ENCODE results near the gene LMAN2. TPM values are rescaled to one million over a fixed set of nuclear protein-coding genes. Genes with fewer than 3 reads are reported as not detected.
"Not testable (repeated sequence)": the region's sequence is repeated elsewhere in the genome, so short reads cannot be mapped to it uniquely, and the experiment has no call there.

LMAN2 gene
- total RNA-seq, 1 experiment from 2014 or later = 273 TPM

DNA sequence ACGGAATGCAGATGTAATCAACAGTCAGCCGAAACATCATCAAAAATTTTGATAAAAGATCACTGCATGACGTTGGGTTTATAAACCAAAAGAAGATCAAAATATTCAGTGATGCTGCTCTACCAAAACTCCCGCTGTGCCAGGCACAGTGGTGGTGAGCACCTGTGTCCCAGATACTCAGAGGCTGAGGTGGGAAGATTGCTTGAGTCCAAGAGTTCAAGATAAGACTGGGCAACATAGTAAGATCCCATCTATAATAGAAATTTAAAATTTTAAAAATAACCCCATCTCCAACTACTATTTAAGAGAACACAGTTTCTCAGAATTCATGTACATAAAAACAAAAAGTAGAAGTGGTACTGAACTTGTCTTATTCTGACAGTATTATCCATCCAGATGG is 3.8 kb downstream of the LMAN2 start:
- no peak for DNase-seq (ENCODE audit: low read depth)

DNA sequence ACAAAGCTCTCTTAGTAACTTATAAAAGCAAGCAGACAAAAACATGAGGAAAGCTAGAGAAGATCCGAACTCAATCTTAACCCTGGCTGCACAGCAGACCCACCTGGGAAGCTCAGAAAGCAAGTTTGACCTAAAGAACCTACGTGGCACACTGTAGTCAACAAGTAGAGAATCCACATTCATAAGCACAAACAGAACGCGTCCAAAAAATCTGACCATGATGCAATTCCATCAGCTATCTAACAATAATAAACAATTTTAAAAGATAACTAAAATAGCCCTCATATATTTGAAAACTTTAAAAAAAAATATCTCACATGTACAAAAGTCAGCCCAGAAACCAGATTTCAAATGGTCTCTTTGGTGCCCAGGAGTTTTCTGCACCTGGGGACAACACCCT is 4.6 kb downstream of the LMAN2 start:
- no peak for DNase-seq (ENCODE audit: low read depth)

DNA sequence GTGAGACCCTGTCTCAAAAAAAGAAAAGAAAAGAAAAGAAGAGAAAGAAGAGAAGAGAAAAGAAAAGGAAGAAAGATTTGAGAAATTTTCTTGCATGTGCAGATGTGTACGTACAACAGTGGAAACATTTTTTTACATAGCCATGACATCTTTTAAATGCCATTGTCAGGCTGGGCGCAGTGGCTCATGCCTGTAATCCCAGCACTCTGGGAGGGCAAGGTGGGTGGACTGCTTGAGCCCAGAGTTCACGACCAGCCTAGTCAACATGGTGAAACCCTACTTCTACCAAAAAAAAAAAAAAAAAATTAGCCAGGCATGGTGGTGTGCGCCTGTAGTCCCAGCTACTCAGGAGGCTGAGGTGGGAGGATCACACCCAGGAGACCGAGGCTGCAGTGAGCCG is 6.6 kb downstream of the LMAN2 start:
- DNase-seq (ENCODE audit: low read depth) = no peak

DNA sequence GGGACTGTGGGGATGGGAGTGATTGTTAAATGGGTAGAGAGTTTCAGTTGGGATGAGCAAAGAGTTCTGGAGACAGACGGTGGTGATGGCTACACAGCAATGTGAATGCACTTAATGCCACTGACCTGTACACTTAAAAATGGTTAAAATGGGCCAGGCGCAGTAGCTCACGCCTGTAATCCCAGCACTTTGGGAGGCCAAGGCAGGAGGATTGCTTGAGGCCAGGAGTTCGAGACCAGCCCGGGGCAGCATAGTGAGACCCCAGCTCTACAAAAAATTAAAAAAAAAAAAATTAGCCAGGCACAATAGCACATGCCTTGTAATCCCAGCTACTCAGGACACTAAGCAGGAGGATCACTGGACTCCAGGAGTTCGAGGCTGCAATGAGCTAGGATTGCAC is 7.7 kb downstream of the LMAN2 start:
- DNase-seq (ENCODE audit: low read depth) = no peak

DNA sequence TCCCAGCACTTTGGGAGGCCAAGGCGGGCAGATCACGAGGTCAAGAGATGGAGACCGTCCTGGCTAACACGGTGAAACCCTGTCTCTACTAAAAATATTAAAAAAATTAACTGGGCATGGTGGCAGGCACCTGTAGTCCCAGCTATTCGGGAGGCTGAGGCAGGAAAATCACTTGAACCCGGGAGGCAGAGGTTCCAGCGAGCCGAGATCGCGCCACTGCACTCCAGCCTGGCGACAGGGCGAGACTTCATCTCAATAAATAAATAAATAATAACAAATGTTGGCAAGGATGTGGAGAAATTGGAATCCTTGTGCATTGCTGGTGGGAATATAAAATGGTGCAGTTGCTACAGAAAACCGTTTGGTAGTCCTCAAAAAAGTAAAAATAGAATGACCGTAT is 8.5 kb downstream of the LMAN2 start:
- not testable (repeated sequence) for DNase-seq (ENCODE audit: low read depth)

DNA sequence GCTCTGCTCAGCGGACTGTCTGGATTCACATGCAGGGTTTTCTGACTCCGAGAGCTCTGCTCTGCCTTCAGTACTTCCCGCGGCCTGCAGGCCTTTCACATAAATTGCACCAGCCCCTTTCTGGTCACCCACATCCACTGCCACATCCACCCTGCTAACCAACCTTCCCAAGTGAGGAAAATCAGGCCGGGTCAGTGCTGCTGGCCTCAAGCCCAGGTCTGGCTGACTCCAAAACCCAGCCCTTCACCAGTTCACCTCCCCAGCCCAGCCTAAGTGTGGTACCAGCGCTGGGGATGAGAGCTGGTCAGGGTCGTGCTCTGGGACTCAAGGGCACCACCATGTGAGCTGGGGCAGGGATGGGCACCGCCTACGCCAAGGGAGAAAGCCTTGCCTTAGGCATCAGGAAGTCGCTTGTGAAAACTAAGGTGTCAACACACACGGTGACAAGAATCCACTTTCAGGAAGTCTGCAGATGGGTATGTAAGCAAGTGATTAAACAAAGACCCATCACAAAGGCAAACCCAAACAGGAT is 12.3 kb downstream of the LMAN2 start:
- no peak for DNase-seq (ENCODE audit: low read depth)

DNA sequence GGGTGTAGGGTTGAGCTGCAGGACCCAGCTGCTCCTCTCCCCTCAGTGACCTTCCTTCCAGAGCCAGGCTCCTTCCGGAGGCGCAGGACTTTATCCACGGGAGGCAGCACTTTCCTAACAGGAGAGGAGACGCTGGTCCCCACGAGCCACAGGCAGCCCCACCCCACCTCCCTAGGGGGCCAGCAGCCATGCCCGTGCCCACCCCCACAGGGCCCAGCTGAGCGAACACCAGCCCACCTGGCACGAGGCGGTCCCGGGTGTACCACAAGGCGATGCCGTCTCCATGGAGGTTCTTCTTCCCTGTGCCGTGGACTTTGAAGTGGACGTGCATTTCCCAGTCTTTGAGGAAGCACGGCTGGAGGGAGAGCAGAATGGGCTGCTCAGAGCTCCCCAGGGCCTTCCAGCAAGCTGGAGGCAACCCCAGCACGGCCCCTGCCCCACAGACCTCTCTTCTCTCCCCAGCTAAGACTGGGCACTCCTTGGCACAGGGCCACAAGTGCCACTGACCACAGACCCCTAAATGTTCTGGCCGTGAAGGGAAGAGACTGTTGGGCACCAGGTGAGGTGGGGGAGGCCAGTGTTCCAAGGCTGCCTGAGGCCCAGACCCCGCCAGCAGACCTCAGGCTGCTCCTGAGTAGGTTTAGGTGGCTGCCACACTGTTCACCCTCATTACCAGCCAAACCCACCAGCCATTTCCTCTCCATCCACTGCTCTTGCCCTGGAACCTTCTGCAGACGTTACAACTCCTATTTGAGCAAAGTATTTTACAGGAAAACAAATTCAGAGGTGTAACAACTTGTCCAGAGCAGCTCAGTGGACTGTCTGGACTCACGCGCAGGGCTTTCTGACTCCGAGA is 13.0 kb downstream of the LMAN2 start:
- DNase-seq (ENCODE audit: low read depth) = no peak

DNA sequence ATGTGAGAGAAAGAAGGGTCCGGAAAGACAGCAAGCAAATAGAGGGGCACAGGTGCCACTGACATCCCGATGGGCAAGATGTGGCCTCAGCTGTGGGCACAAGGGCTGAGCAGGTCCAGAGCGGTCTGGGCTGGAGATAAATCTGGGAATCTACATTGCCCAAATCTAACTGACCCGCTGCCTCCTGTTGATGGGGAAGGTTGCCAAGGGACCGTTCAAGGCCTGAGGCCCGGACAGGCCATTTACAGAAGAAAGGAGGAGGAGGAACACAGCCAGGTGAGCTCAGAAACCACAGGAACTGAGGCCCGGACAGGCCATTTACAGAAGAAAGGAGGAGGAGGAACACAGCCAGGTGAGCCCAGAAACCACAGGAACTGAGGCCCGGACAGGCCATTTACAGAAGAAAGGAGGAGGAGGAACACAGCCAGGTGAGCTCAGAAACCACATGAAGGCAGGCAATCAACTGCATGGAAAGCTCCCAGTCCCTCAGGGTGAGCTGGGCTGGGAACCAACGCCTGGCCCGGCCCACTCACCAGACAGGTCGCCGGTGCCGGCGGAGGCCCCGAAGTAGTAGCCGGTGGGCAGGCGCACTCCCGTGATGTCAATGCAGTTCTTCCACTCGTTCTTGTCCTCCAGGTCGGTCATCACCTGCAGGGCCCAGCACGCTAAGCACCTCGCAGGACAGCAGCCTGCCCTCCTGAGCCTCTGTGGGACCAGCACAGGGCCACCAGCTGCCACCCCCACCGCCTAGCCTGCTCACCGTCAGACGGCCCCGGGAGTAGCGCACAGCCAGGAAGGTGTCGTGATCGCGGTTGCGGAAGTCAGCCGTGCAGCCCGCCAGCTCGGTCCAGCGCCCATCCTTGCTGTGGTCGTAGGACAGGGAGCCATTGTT is 14.6 kb downstream of the LMAN2 start:
- DNase-seq (ENCODE audit: low read depth) = no peak

DNA sequence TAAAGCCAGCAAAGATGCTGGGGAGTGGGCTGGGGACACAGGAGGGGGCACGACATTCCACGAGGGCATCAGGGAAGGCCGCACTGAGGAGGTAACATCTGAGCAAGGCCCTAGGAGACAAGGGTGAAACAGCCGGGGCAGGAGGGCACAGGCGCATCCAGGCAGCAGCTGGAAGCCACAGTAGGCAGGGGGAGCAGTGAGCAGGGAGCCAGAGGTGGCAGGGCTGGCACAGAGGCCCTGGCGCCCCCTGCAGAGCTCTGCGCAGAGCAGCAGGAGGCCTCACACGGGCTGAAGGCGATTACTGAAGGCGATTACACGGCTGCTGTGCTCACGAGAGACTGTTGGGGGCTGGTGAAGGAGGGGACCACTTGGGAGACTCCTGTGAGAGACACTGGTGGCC is 15.4 kb downstream of the LMAN2 start:
- peak; percentile 7 for DNase-seq (ENCODE audit: low read depth)

DNA sequence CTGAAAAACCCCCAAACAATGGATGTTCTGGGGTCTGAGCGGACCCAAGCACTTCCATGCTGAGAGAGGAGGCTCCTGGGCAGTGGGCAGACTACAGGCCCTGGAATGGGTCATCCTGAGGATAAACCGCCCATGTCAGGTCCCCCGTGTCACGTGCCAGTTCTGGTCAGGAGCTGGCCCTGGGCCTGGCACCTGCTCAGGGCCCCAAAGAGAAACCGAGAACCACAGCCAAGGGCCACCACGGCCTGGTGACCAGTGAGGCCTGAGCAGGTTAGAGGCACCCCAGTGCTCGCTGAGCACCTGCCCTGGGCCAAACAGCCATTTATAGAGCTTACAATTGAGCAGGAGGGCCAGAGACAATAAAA is 15.8 kb downstream of the LMAN2 start:
- no peak for DNase-seq (ENCODE audit: low read depth)

DNA sequence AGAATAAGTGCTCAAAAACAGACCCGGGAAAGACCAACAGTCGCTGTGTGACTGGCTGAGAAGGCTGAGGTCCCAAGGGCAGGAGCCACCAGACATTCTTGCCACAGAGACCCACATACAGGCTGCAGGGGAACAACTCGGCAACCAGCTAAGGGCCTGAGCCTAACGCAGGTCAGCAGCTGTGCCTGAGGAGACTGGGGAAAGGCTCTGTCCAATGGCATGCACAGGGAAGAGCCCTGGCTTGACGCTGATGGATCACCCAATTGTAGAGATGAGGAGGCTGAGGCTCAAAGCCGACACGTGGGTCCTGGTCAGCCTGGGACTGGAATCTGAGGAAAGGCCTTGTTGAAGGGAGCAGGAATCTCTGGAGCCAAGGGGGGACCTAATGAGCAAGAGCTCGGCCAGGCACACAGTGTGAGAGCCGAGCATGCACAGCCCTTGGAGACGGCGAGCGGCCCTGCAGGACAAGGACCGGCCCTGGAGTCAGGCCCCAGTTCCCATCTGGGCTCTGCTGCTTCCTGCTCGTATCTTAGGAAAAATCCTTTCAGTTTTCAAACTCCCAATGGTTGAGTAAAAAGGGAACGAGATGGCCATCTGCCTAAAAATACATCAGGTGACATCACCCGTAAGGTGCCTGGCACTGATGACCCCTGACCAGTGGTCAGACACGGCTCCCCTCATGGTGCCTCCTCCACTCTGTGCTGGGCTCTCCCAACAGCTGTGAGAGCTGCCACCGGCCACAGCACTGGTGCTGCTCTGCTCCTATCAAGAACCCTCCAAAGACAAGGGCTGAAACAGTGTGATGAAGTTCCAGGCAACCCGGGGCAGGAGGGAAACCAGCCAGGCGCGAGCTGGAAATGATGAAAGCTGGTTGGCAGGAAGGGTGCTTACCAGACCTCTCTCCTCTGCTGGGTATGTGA is 16.4 kb downstream of the LMAN2 start:
- no peak for DNase-seq (ENCODE audit: low read depth)

DNA sequence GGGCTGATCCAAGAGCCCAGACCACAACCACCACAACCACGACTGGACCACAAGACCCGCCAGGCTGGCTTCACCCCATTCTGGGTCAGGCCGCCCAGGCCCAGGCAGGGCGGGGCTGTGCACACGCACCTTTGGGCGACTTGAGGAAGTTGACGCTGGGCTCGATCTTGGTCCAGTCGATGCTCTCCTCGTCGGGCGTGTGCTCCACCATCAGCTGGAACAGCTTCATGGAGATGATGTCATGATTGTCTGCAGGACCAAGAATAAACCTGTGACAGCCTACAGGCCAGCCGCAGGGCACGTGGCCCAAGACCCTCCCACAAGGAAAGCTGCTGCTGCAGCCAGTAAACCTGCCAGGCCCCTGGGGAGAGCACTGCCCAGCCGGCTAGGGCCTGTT is 17.3 kb downstream of the LMAN2 start:
- DNase-seq (ENCODE audit: low read depth) = no peak

DNA sequence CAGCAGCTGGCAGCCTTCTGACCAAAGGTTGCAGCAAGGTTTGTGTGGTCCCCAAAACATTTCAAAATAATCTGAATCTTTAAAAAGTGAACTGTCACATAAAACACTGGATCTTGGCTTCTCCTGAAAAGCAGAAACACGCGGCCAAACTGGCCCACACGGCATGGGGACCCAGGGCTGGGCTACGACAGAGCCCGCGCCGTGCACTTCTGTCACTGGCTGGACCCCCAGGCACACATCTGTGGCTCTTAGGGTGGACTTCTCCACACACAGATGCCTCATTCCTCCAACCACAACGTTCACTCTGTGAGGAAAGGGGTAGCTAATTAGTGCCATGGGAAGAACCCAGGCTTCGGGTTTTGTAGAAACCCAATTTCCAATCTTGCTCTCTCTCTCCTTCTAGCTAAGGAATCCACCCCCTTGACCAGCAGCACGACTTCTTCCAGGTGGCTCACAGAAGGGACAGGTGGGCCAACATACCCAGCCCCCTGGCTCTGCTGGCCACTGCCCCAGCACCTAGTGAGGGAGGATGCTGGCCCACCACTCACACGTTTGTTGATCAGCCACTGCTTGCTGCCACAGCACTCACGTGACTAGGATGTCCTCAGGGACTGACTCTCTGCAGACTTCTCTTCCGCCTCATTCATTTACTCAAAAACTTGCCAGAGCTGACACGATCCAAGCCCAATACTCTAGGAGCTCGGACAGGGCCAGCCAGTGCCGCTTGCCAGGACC is 17.9 kb downstream of the LMAN2 start:
- no peak for DNase-seq (ENCODE audit: low read depth)

DNA sequence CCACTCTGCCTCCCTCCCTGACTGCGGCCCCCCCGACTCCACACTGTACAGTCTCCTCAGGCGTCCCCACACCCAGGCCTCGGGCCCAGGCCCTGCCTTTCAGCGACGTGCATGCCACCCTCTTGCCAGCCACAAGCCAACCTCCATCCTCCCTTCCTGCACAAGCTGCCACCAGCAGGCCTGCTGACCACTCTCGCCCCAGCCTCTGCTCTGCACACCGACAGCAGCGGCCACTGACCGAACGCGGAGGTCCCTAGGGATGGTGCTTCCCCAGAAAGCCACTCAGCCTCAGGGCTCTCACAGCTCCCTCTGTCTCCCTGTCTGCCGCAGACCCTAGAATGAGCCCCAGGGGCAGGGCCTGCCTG is 18.6 kb downstream of the LMAN2 start:
- no peak for DNase-seq (ENCODE audit: low read depth)

DNA sequence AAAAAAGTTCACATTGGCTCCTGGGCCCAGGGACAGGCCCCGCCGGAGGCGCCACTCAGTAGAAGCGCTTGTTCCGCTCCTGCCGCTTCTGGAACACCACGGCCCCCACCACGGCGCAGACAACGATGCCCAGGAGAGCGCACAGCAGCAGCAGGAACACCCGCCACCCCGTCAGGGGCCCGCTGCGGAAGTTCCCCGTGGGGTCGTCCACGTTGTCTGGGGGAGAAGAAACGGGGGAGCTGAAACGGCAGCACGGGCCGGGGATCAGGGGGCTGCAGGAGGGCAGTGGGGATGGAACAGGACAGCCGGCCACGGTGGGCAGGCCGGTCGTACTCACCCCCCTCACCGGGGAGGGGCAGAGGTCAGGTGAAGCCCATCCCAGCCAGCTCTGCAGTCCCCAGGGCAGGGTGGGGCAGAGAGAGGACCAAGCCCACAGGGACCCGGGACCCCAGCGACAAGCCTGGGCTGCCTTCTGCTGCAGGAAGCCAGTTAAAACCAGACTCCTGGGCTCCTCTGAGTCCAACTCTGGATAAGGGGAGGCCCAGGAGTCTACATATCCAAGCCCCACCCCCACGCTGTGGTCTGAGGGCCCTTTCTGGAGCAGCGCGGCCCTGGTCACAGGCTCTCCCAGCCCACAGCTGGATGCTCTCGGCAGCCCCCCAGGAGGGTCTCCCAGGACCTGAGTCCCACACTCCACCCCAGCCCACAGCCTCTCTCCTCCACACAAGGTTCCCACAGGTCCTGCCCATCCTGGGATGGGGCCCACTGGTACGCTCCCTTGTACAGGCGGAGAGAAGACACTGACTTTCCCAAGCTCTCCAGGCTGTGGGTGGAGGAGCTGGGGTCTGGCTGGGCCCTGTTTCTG is 19.2 kb downstream of the LMAN2 start:
- DNase-seq (ENCODE audit: low read depth) = no peak

DNA sequence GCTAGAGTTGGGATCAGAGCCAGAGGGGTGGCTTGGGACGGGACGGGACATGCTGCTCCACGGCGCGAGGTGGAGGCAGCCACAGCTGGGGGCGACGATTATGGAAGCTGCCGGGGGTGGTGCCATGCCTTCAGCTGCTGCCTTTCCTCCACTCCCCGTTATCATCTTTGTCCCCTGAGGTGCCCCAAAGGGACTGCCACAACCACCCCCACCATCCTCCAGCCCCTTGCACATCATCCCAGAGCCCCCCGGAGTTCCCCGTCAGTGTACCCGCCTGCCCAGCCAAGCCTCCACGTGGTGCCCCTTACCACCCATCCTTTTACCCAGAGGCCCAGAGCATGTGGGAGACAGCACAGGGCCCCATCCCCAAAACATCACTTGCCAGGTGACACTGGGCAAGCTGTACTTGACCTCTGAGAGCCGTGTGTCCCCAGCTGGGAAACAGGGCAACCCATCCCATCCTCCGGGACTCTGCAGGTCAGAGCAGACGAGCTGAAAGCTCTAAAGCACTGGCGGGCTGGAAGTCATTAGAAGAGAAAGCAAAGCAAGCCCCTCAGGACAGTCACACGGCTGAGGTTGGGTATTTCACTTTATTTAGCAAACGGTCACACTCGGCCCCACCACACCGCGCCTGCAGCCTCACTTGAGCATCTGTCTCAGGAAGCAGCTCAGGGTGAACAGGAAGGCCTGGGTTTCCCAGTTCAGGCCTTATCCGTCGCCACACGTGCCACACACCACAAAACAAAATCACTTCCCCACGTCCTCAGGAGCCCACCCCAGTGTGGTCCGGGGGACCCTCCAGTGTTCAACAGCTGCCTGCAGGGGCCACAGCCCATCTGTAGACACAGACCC is 20.3 kb downstream of the LMAN2 start:
- DNase-seq (ENCODE audit: low read depth) = no peak

DNA sequence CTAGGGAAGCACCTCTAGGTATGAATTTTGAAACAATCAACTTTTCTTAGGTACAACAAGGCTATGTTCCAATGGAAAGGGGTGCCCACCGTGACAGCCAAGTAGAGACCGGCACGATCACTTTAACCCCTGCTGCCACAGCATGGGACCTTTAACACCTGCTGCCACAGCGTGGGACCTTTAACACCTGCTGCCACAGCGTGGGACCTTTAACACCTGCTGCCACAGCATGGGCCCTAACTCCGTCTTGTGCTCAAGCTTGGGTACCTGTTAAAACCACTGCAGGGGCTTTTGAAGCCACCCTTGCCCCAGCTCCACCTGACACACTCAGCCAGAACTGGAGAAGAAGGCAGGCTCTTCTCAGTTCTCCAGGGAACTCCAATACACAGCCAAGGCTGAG is 21.6 kb downstream of the LMAN2 start:
- no peak for DNase-seq (ENCODE audit: low read depth)

DNA sequence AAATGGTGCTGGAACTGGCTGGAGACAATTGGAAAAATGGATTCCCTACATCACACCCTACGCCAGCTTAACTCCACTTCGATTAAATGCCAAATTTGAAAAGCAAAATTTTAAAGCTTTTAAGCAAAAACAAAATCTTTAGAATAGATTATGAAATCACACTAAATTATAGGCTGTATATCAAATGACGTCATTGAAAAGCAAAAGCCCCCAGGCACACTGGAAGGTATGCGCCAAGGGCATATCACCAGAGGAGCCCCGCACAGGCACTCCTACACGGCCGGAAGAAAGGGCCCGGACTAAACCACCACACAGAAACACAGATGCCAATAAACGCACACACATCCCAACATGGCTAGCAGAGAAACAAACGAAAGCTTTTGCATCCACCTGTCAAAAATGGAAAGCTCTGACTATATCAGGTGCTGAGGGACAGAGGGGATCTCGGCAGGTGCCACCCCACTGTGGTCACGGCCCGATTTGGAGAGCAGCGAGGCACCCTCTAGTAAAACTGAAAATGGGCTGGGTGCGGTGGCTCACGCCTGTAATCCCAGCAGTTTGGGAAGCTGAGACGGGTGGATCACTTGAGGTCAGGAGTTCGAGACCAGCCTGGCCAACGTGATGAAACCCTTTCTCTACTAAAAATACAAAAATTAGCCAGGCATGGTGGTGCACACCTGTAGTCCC is 22.8 kb downstream of the LMAN2 start:
- no peak for DNase-seq (ENCODE audit: low read depth)

Measured in RPMI7951 (cell line).